ENCODE measurements around the gene STAU1. TPM values are rescaled to one million over a fixed set of nuclear protein-coding genes. Genes with fewer than 3 reads are reported as not detected.
"Not testable (repeated sequence)": the region's sequence is repeated elsewhere in the genome, so short reads cannot be mapped to it uniquely, and the experiment has no call there.

Gene STAU1
- total and polyA plus RNA-seq, 4 donors, result 29.3 to 84.9 (median 56.3) TPM

GRCh38 chr20:49172413-49172812 is 15.7 kb downstream of the STAU1 start:
- H3K27ac ChIP-seq (ENCODE audit: low read depth in 1 of 2, low read length in 1 of 2), result no peak overlapping the region
- no peak overlapping the region for H3K9ac ChIP-seq (ENCODE audit: insufficient read depth in 1 of 2, low read length in 2 of 2)
- ATAC-seq (ENCODE audit: insufficient read depth, low FRiP score) (no peak), DNase-seq (no peak)
- H3K27me3 ChIP-seq (ENCODE audit: control insufficient read depth in 3 of 3, insufficient read depth in 3 of 3, low read length in 2 of 3), result no peaks in the 10 kb centered on the region
- H3K36me3 ChIP-seq (ENCODE audit: control insufficient read depth in 4 of 4, insufficient read depth in 4 of 4, low read length in 4 of 4), result peaks cover 0 to 6% (median 3%) of the 10 kb centered on the region in 4 donors
- TF ChIP-seq CTCF (IDR thresholded peaks at IDR 0.05; ENCODE audit: control extremely low read depth, extremely low read depth), result no peak
- H3K4me1 ChIP-seq (ENCODE audit: control insufficient read depth in 5 of 5, insufficient read depth in 5 of 5, low read length in 5 of 5), result peaks cover 0 to 12% (median 8%) of the 10 kb centered on the region in 5 donors
- H3K9me3 ChIP-seq (ENCODE audit: control insufficient read depth in 4 of 4, insufficient read depth in 3 of 4, low read length in 3 of 4), result no peaks in the 10 kb centered on the region
- no peak overlapping the region for H3K4me3 ChIP-seq
- 7 to 16% methylated on average over 1 of the region's 1 CpG for WGBS, 2 donors

GRCh38 chr20:49171909-49172308 is 16.2 kb downstream of the STAU1 start:
- TF ChIP-seq CTCF (IDR thresholded peaks at IDR 0.05; ENCODE audit: control extremely low read depth, extremely low read depth), result no peak
- Histone ChIP-seq H3K4me3 (no peak overlapping the region), H3K27me3 (ENCODE audit: control insufficient read depth in 3 of 3, insufficient read depth in 3 of 3, low read length in 2 of 3) (no peaks in the 10 kb centered on the region), H3K27ac (ENCODE audit: low read depth in 1 of 2, low read length in 1 of 2) (no peak overlapping the region), H3K9me3 (ENCODE audit: control insufficient read depth in 4 of 4, insufficient read depth in 3 of 4, low read length in 3 of 4) (no peaks in the 10 kb centered on the region), H3K36me3 (ENCODE audit: control insufficient read depth in 4 of 4, insufficient read depth in 4 of 4, low read length in 4 of 4) (peaks cover 0 to 6% (median 3%) of the 10 kb centered on the region in 4 donors), H3K9ac (ENCODE audit: insufficient read depth in 1 of 2, low read length in 2 of 2) (no peak overlapping the region), H3K4me1 (ENCODE audit: control insufficient read depth in 5 of 5, insufficient read depth in 5 of 5, low read length in 5 of 5) (peaks cover 0 to 16% (median 9%) of the 10 kb centered on the region in 5 donors)
- peak; percentile 26 to 63 (median 50) for DNase-seq
- ATAC-seq (ENCODE audit: insufficient read depth, low FRiP score), result no peak

DNA sequence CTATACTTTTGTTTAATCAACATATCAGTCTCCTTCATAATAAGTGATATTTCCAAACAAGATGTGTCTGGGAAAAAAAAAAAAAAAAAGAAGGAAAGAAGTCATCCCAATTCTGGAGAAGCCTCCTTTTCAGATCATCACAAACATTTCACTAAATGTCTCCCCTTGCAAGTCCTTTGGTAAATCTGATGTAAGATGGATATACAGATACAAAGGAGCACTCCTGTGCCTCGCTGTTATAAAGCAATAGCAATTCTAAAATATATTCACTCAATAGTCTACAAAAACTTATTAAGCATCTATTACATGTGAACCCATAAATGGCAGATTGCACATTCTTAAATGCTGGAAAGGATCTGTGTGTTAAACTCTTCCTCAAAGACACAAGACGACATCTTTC is 17.4 kb downstream of the STAU1 start:
- peaks cover 0 to 19% (median 9%) of the 10 kb centered on the region in 5 donors for H3K4me1 ChIP-seq (ENCODE audit: control insufficient read depth in 5 of 5, insufficient read depth in 5 of 5, low read length in 5 of 5)
- H3K27ac ChIP-seq (ENCODE audit: low read depth in 1 of 2, low read length in 1 of 2), result no peak overlapping the region
- no peaks in the 10 kb centered on the region for H3K9me3 ChIP-seq (ENCODE audit: control insufficient read depth in 4 of 4, insufficient read depth in 3 of 4, low read length in 3 of 4)
- DNase-seq, result no peak
- H3K4me3 ChIP-seq, result no peak overlapping the region
- TF ChIP-seq CTCF (IDR thresholded peaks at IDR 0.05; ENCODE audit: control extremely low read depth, extremely low read depth), result no peak
- H3K27me3 ChIP-seq (ENCODE audit: control insufficient read depth in 3 of 3, insufficient read depth in 3 of 3, low read length in 2 of 3), result no peaks in the 10 kb centered on the region
- peaks cover 0 to 9% (median 3%) of the 10 kb centered on the region in 4 donors for H3K36me3 ChIP-seq (ENCODE audit: control insufficient read depth in 4 of 4, insufficient read depth in 4 of 4, low read length in 4 of 4)
- no peak overlapping the region for H3K9ac ChIP-seq (ENCODE audit: insufficient read depth in 1 of 2, low read length in 2 of 2)
- 95 to 96% methylated on average over 2 of the region's 2 CpGs for WGBS, 2 donors
- no peak for ATAC-seq (ENCODE audit: insufficient read depth, low FRiP score)

GRCh38 chr20:49169547-49169946 is 18.6 kb downstream of the STAU1 start:
- peaks cover 0 to 13% (median 6%) of the 10 kb centered on the region in 4 donors for H3K36me3 ChIP-seq (ENCODE audit: control insufficient read depth in 4 of 4, insufficient read depth in 4 of 4, low read length in 4 of 4)
- no peak overlapping the region for H3K27ac ChIP-seq (ENCODE audit: low read depth in 1 of 2, low read length in 1 of 2)
- DNase-seq, result no peak
- no peak for ATAC-seq (ENCODE audit: insufficient read depth, low FRiP score)
- H3K4me1 ChIP-seq (ENCODE audit: control insufficient read depth in 5 of 5, insufficient read depth in 5 of 5, low read length in 5 of 5), result peaks cover 0 to 19% (median 9%) of the 10 kb centered on the region in 5 donors
- 71 to 99% methylated on average over 2 of the region's 2 CpGs for WGBS, 2 donors
- no peaks in the 10 kb centered on the region for H3K9me3 ChIP-seq (ENCODE audit: control insufficient read depth in 4 of 4, insufficient read depth in 3 of 4, low read length in 3 of 4)
- no peak overlapping the region for H3K4me3 ChIP-seq
- no peak for TF ChIP-seq CTCF (IDR thresholded peaks at IDR 0.05; ENCODE audit: control extremely low read depth, extremely low read depth)
- H3K27me3 ChIP-seq (ENCODE audit: control insufficient read depth in 3 of 3, insufficient read depth in 3 of 3, low read length in 2 of 3), result no peaks in the 10 kb centered on the region
- H3K9ac ChIP-seq (ENCODE audit: insufficient read depth in 1 of 2, low read length in 2 of 2), result no peak overlapping the region

GRCh38 chr20:49168864-49169263 is 19.3 kb downstream of the STAU1 start:
- DNase-seq; H3K27ac ChIP-seq (ENCODE audit: low read depth in 1 of 2, low read length in 1 of 2); H3K4me3 ChIP-seq; H3K9ac ChIP-seq (ENCODE audit: insufficient read depth in 1 of 2, low read length in 2 of 2); H3K27me3 ChIP-seq (ENCODE audit: control insufficient read depth in 3 of 3, insufficient read depth in 3 of 3, low read length in 2 of 3); ATAC-seq (ENCODE audit: insufficient read depth, low FRiP score); H3K9me3 ChIP-seq (ENCODE audit: control insufficient read depth in 4 of 4, insufficient read depth in 3 of 4, low read length in 3 of 4): not testable (repeated sequence)
- peaks cover 0 to 13% (median 10%) of the 10 kb centered on the region in 4 donors for H3K36me3 ChIP-seq (ENCODE audit: control insufficient read depth in 4 of 4, insufficient read depth in 4 of 4, low read length in 4 of 4)
- 93% methylated on average over 10 of the region's 10 CpGs for WGBS, 2 donors
- peaks cover 0 to 19% (median 9%) of the 10 kb centered on the region in 5 donors for H3K4me1 ChIP-seq (ENCODE audit: control insufficient read depth in 5 of 5, insufficient read depth in 5 of 5, low read length in 5 of 5)

Data from lung (tissue), 12 donors.